Trophoblast cell (in vitro differentiated cells and primary cell): Measurements from ENCODE around the gene CCT5.
A peak's percentile ranks its signal among the peaks of the same experiment; 100 is the strongest.

Experiments
- DNase-seq, 2 donors: peaks; one replicate each; pipeline ENCODE4 v3.0.0-alpha.2; 2016
- H2AFZ ChIP-seq: 2 replicates; pipeline ENCODE4 v1.6.1; 2013; ENCODE audit warnings: low read length, moderate library complexity, mild to moderate bottlenecking; ENCODE audit not compliant: insufficient read depth, poor library complexity
- H2AK5ac ChIP-seq: 2 replicates; pipeline ENCODE4 v1.6.1; 2013; ENCODE audit warnings: mild to moderate bottlenecking, low read length
- H2BK120ac ChIP-seq: 2 replicates; pipeline ENCODE4 v1.6.1; 2013; ENCODE audit warnings: low read length, mild to moderate bottlenecking, moderate library complexity; ENCODE audit not compliant: insufficient read depth, poor library complexity
- H2BK12ac ChIP-seq: 2 replicates; pipeline ENCODE4 v1.6.1; 2013; ENCODE audit warnings: mild to moderate bottlenecking, low read length, moderate library complexity
- H2BK5ac ChIP-seq: 2 replicates; pipeline ENCODE4 v1.6.1; 2013; ENCODE audit warnings: low read length, low read depth, moderate library complexity, mild to moderate bottlenecking; ENCODE audit not compliant: poor library complexity
- H3K14ac ChIP-seq: 2 replicates; pipeline ENCODE4 v1.6.1; 2013; ENCODE audit warnings: mild to moderate bottlenecking, low read length
- H3K18ac ChIP-seq: 2 replicates; pipeline ENCODE4 v1.6.1; 2013; ENCODE audit warnings: mild to moderate bottlenecking, low read length
- H3K23ac ChIP-seq: 2 replicates; pipeline ENCODE4 v1.6.1; 2013; ENCODE audit warnings: low read length
- H3K27ac ChIP-seq: 2 replicates; pipeline ENCODE4 v1.5.1; 2013; ENCODE audit warnings: low read depth, mild to moderate bottlenecking, inconsistent platforms, low read length, moderate library complexity
- H3K27me3 ChIP-seq: 2 replicates; pipeline ENCODE4 v1.6.1; 2013; ENCODE audit warnings: inconsistent platforms, mild to moderate bottlenecking, low read length, moderate library complexity; ENCODE audit not compliant: insufficient read depth
- H3K36me3 ChIP-seq, 2 experiments: 1 replicate in 1 of 2; 2 replicates in 1 of 2; pipeline ENCODE4 v1.6.1; 2013; ENCODE audit warnings: low read length in 2 of 2, mild to moderate bottlenecking in 2 of 2, moderate library complexity in 1 of 2; ENCODE audit not compliant: insufficient read depth in 2 of 2, control insufficient read depth in 1 of 2
- H3K4ac ChIP-seq: 2 replicates; pipeline ENCODE4 v1.6.1; 2013; ENCODE audit warnings: low read depth, mild to moderate bottlenecking, low read length, moderate library complexity
- H3K4me1 ChIP-seq, 2 experiments: 1 replicate in 1 of 2; 2 replicates in 1 of 2; pipeline ENCODE4 v1.6.1; 2013; ENCODE audit warnings: low read length in 2 of 2, mild to moderate bottlenecking in 2 of 2, moderate library complexity in 1 of 2; ENCODE audit not compliant: insufficient read depth in 2 of 2, control insufficient read depth in 1 of 2
- H3K4me2 ChIP-seq: 2 replicates; pipeline ENCODE4 v1.6.1; 2013; ENCODE audit warnings: inconsistent platforms, mild to moderate bottlenecking, low read length, moderate library complexity
- H3K4me3 ChIP-seq: 2 replicates; pipeline ENCODE4 v1.5.1; 2013; ENCODE audit warnings: mild to moderate bottlenecking, low read depth, low read length, inconsistent platforms
- H3K79me1 ChIP-seq: one replicate; pipeline ENCODE4 v1.6.1; 2013; ENCODE audit warnings: low read length
- H3K79me2 ChIP-seq: 2 replicates; pipeline ENCODE4 v1.6.1; 2013; ENCODE audit warnings: low read length, mild to moderate bottlenecking; ENCODE audit not compliant: control insufficient read depth, insufficient read depth, poor library complexity
- H3K9ac ChIP-seq: 2 replicates; pipeline ENCODE4 v1.6.1; 2013; ENCODE audit warnings: mild to moderate bottlenecking, low read length
- H3K9me3 ChIP-seq: 2 replicates; pipeline ENCODE4 v1.6.1; 2013; ENCODE audit warnings: low read depth, mild to moderate bottlenecking, control low read depth, inconsistent platforms, low read length; ENCODE audit not compliant: insufficient read depth
- H4K12ac ChIP-seq: 2 replicates; pipeline ENCODE4 v1.6.1; 2013; ENCODE audit warnings: low read depth, mild to moderate bottlenecking, low read length, moderate library complexity
- H4K8ac ChIP-seq: 2 replicates; pipeline ENCODE4 v1.6.1; 2013; ENCODE audit warnings: low read depth, mild to moderate bottlenecking, low read length, moderate library complexity
- H4K91ac ChIP-seq: one replicate; pipeline ENCODE4 v1.6.1; 2013; ENCODE audit warnings: low read depth, mild to moderate bottlenecking, low read length, moderate library complexity
- WGBS: extraction: QIAGEN DNeasy Blood & Tissue Kit; methylation state at CpG from one replicate; pipeline ENCODE4 v1.1.7; 2013; ENCODE audit warnings: missing lambda C conversion rate; ENCODE audit not compliant: insufficient read length, insufficient coverage; ENCODE audit errors: extremely low coverage; 5-methylcytosine and 5-hydroxymethylcytosine counted together

CCT5 gene

GRCh38 chr5:10278658-10279279, 28.7 kb downstream of the CCT5 start:
- no CpG with 5 or more reads among the region's 12 CpGs for WGBS

GRCh38 chr5:10279328-10279727, 29.2 kb downstream of the CCT5 start:
- H2BK120ac ChIP-seq, result no peak overlapping the region
- no peaks in the 10 kb centered on the region for H3K9me3 ChIP-seq
- no peak overlapping the region for H3K9ac ChIP-seq
- H4K8ac ChIP-seq, result no peak overlapping the region
- no peaks in the 10 kb centered on the region for H3K79me2 ChIP-seq
- no peak overlapping the region for H3K14ac ChIP-seq
- no peaks in the 10 kb centered on the region for H3K4me1 ChIP-seq
- H2AK5ac ChIP-seq, result no peak overlapping the region
- no peak overlapping the region for H3K27ac ChIP-seq
- no peaks in the 10 kb centered on the region for H3K79me1 ChIP-seq
- no peak overlapping the region for H3K4me3 ChIP-seq
- no peak for DNase-seq
- H2AFZ ChIP-seq, result no peak overlapping the region
- H3K18ac ChIP-seq, result no peak overlapping the region
- H3K23ac ChIP-seq, result no peak overlapping the region
- no peak overlapping the region for H2BK12ac ChIP-seq
- no peak overlapping the region for H4K91ac ChIP-seq
- H3K4me2 ChIP-seq, result no peak overlapping the region
- no peak overlapping the region for H2BK5ac ChIP-seq
- H3K4ac ChIP-seq, result no peak overlapping the region
- H4K12ac ChIP-seq, result no peak overlapping the region
- no peaks in the 10 kb centered on the region for H3K27me3 ChIP-seq
- WGBS, result no CpG with 5 or more reads among the region's 4 CpGs
- no peaks in the 10 kb centered on the region for H3K36me3 ChIP-seq

More at GRCh38 chr5:10278658-10279279, 28.7 kb downstream of the CCT5 start:
- Histone ChIP-seq H3K9ac (no peak overlapping the region), H2BK5ac (no peak overlapping the region), H3K23ac (no peak overlapping the region), H3K79me1 (no peaks in the 10 kb centered on the region), H2BK120ac (no peak overlapping the region), H4K8ac (no peak overlapping the region), H3K4me1 (no peaks in the 10 kb centered on the region), H4K91ac (no peak overlapping the region), H3K9me3 (no peaks in the 10 kb centered on the region), H3K27me3 (no peaks in the 10 kb centered on the region), H3K4me3 (no peak overlapping the region), H2BK12ac (no peak overlapping the region), H3K14ac (no peak overlapping the region), H3K36me3 (no peaks in the 10 kb centered on the region), H3K27ac (no peak overlapping the region), H3K79me2 (no peaks in the 10 kb centered on the region), H4K12ac (no peak overlapping the region), H2AFZ (no peak overlapping the region), H3K4me2 (no peak overlapping the region), H3K18ac (no peak overlapping the region), H3K4ac (no peak overlapping the region), H2AK5ac (no peak overlapping the region)
- DNase-seq, result no peak

GRCh38 chr5:10279925-10280720, 30.0 kb downstream of the CCT5 start:
- H3K27ac ChIP-seq, result no peak overlapping the region
- no peak overlapping the region for H4K8ac ChIP-seq
- no peak overlapping the region for H2AK5ac ChIP-seq
- no peak overlapping the region for H2BK5ac ChIP-seq
- H3K23ac ChIP-seq, result no peak overlapping the region
- H3K79me1 ChIP-seq, result no peaks in the 10 kb centered on the region
- DNase-seq, result no peak
- no peak overlapping the region for H3K4ac ChIP-seq
- no peaks in the 10 kb centered on the region for H3K4me1 ChIP-seq
- H3K79me2 ChIP-seq, result no peaks in the 10 kb centered on the region
- no peak overlapping the region for H3K18ac ChIP-seq
- no peak overlapping the region for H2BK12ac ChIP-seq
- no peak overlapping the region for H3K14ac ChIP-seq
- H2BK120ac ChIP-seq, result no peak overlapping the region
- no peak overlapping the region for H3K9ac ChIP-seq
- H3K4me3 ChIP-seq, result no peak overlapping the region
- no peaks in the 10 kb centered on the region for H3K9me3 ChIP-seq
- H2AFZ ChIP-seq, result no peak overlapping the region
- no peak overlapping the region for H4K12ac ChIP-seq
- no CpG with 5 or more reads among the region's 7 CpGs for WGBS
- no peak overlapping the region for H4K91ac ChIP-seq
- no peaks in the 10 kb centered on the region for H3K27me3 ChIP-seq
- no peaks in the 10 kb centered on the region for H3K36me3 ChIP-seq
- no peak overlapping the region for H3K4me2 ChIP-seq

GRCh38 chr5:10283927-10284635, 34.0 kb downstream of the CCT5 start:
- no peak overlapping the region for H2BK120ac ChIP-seq
- H3K4me3 ChIP-seq, result no peak overlapping the region
- H3K79me2 ChIP-seq, result no peaks in the 10 kb centered on the region
- H3K18ac ChIP-seq, result no peak overlapping the region
- no peak overlapping the region for H3K4ac ChIP-seq
- H3K79me1 ChIP-seq, result no peaks in the 10 kb centered on the region
- no peak overlapping the region for H4K91ac ChIP-seq
- H2BK5ac ChIP-seq, result no peak overlapping the region
- H3K27ac ChIP-seq, result no peak overlapping the region
- no peaks in the 10 kb centered on the region for H3K27me3 ChIP-seq
- no CpG with 5 or more reads among the region's 17 CpGs for WGBS
- no peaks in the 10 kb centered on the region for H3K36me3 ChIP-seq
- no peak overlapping the region for H3K9ac ChIP-seq
- H3K23ac ChIP-seq, result no peak overlapping the region
- H2BK12ac ChIP-seq, result no peak overlapping the region
- no peak overlapping the region for H3K4me2 ChIP-seq
- H3K14ac ChIP-seq, result no peak overlapping the region
- no peak overlapping the region for H4K12ac ChIP-seq
- no peaks in the 10 kb centered on the region for H3K9me3 ChIP-seq
- H2AK5ac ChIP-seq, result no peak overlapping the region
- peak; percentile 57 to 86 for DNase-seq
- H3K4me1 ChIP-seq, result no peaks in the 10 kb centered on the region
- peak overlapping the region; percentile 37 for H2AFZ ChIP-seq
- H4K8ac ChIP-seq, result no peak overlapping the region
